ENCODE data around the gene TNPO3.
A peak's percentile ranks its signal among the peaks of the same experiment; 100 is the strongest.

The TNPO3 gene

GRCh38 chr7:129054438-129055293 is at the start of gene TNPO3:
Gene TNPO3 (minus strand): TSS chr7:129055111. CDS start chr7:129054770, 341 bp downstream.
- DNase-seq: peak; percentile 99

- no peak for DNase-seq
Observed at GRCh38 chr7:129103561-129104324, 48.8 kb upstream of the TNPO3 start.

GRCh38 chr7:129101746-129102145 is 46.8 kb upstream of the TNPO3 start:
- DNase-seq: no peak

- no peak for DNase-seq
Observed at GRCh38 chr7:129100827-129101166, 45.9 kb upstream of the TNPO3 start.

- no peak for DNase-seq
Observed at GRCh38 chr7:129098409-129099084, 43.6 kb upstream of the TNPO3 start.

- no peak for DNase-seq
Observed at GRCh38 chr7:129095258-129095657, 40.3 kb upstream of the TNPO3 start.

- DNase-seq: no peak
Observed at GRCh38 chr7:129094501-129094900, 39.6 kb upstream of the TNPO3 start.

GRCh38 chr7:129093867-129094456 is 39.1 kb upstream of the TNPO3 start:
- no peak for DNase-seq

GRCh38 chr7:129091484-129092002 is 36.6 kb upstream of the TNPO3 start:
- peak; percentile 95 for DNase-seq

GRCh38 chr7:129090300-129090907 is 35.5 kb upstream of the TNPO3 start:
- no peak for DNase-seq

- DNase-seq: no peak
Observed at GRCh38 chr7:129089521-129090212, 34.8 kb upstream of the TNPO3 start.

GRCh38 chr7:129084801-129085551 is 30.1 kb upstream of the TNPO3 start:
- DNase-seq: no peak

GRCh38 chr7:129083525-129083924 is 28.6 kb upstream of the TNPO3 start:
- DNase-seq: no peak

- no peak for DNase-seq
Observed at GRCh38 chr7:129078455-129078854, 23.5 kb upstream of the TNPO3 start.

- no peak for DNase-seq
Observed at GRCh38 chr7:129076886-129077285, 22.0 kb upstream of the TNPO3 start.

- no peak for DNase-seq
Observed at GRCh38 chr7:129074994-129075393, 20.1 kb upstream of the TNPO3 start.

GRCh38 chr7:129074361-129074871 is 19.5 kb upstream of the TNPO3 start:
- no peak for DNase-seq

GRCh38 chr7:129073738-129074137 is 18.8 kb upstream of the TNPO3 start:
- DNase-seq: no peak

GRCh38 chr7:129073204-129073603 is 18.3 kb upstream of the TNPO3 start:
- DNase-seq: no peak

GRCh38 chr7:129072479-129073011 is 17.6 kb upstream of the TNPO3 start:
- DNase-seq: no peak

- no peak for DNase-seq
Observed at GRCh38 chr7:129069021-129069420, 14.1 kb upstream of the TNPO3 start.

Data from DMS53 (cell line).